Hepatocyte (in vitro differentiated cells): ENCODE results near the gene LCORL. TPM values are rescaled to one million over a fixed set of nuclear protein-coding genes. Genes with fewer than 3 reads are reported as not detected.

Experiments used
- DNase-seq: peaks from one replicate; pipeline ENCODE4 v3.0.0-alpha.2; 2016; ENCODE audit warnings: low spot score
- H2AFZ ChIP-seq: fragments of 200-600 bp; sonication (generic); 2 replicates; pipeline ENCODE4 v1.6.0; 2016; ENCODE audit warnings: antibody characterized with exemption, mild to moderate bottlenecking
- H3K27ac ChIP-seq: fragments of 200-600 bp; sonication (generic); 2 replicates; pipeline ENCODE4 v1.5.1; 2016; ENCODE audit warnings: mild to moderate bottlenecking
- H3K27me3 ChIP-seq: fragments of 200-600 bp; sonication (generic); 2 replicates; pipeline ENCODE4 v1.6.1; 2016
- H3K36me3 ChIP-seq: fragments of 200-600 bp; sonication (generic); replicated peaks from 2 replicates; pipeline ENCODE4 v1.5.1; 2016; ENCODE audit warnings: low read depth; ENCODE audit not compliant: insufficient read depth
- H3K4me1 ChIP-seq: fragments of 200-600 bp; sonication (generic); 2 replicates; pipeline ENCODE4 v1.5.1; 2016; ENCODE audit warnings: mild to moderate bottlenecking, moderate library complexity; ENCODE audit not compliant: insufficient read depth
- H3K4me2 ChIP-seq: fragments of 200-600 bp; sonication (generic); 2 replicates; pipeline ENCODE4 v1.6.0; 2016
- H3K4me3 ChIP-seq: fragments of 200-600 bp; sonication (generic); 2 replicates; pipeline ENCODE4 v1.5.1; 2016; ENCODE audit warnings: mild to moderate bottlenecking
- H3K79me2 ChIP-seq: fragments of 200-600 bp; sonication (generic); 2 replicates; pipeline ENCODE4 v1.6.0; 2017; ENCODE audit warnings: mild to moderate bottlenecking
- H3K9me2 ChIP-seq: fragments of 200-600 bp; sonication (generic); replicated peaks from 2 replicates; pipeline ENCODE4 v1.6.0; 2017; ENCODE audit warnings: mild to moderate bottlenecking; ENCODE audit not compliant: insufficient read depth
- H3K9me3 ChIP-seq: fragments of 200-600 bp; sonication (generic); 2 replicates; pipeline ENCODE4 v1.5.1; 2016; ENCODE audit warnings: low read depth, mild to moderate bottlenecking
- H4K20me1 ChIP-seq: fragments of 200-600 bp; sonication (generic); 2 replicates; pipeline ENCODE4 v1.6.0; 2016; ENCODE audit warnings: mild to moderate bottlenecking; ENCODE audit not compliant: insufficient read depth, poor library complexity, severe bottlenecking
- CTCF ChIP-seq: fragments of 200-600 bp; sonication (generic); IDR thresholded peaks from 2 replicates; pipeline ENCODE4 v1.5.1; 2016; ENCODE audit warnings: antibody characterized with exemption, mild to moderate bottlenecking; ENCODE audit not compliant: poor library complexity
- EZH2 ChIP-seq: fragments of 200-600 bp; sonication (generic); IDR thresholded peaks from 2 replicates; pipeline ENCODE4 v1.6.1; 2016; ENCODE audit warnings: antibody characterized with exemption, mild to moderate bottlenecking, borderline replicate concordance
- EZH2phosphoT487 ChIP-seq: fragments of 200-600 bp; sonication (generic); IDR thresholded peaks from one replicate; pipeline ENCODE4 v1.6.1; 2018; ENCODE audit warnings: antibody characterized with exemption, mild to moderate bottlenecking, low read depth, moderate library complexity; ENCODE audit not compliant: unreplicated experiment, severe bottlenecking
- WGBS: methylation state at CpG from one replicate; pipeline ENCODE4 v1.1.6; 2016; ENCODE audit warnings: low lambda C conversion rate; ENCODE audit errors: missing lambda C conversion rate; 5-methylcytosine and 5-hydroxymethylcytosine counted together
- polyA plus RNA-seq: library from polyadenylated mRNA; unstranded; fragments of >200 nt; fragmentation: Nextera tagmentation; extraction: Ambion mirVana; gene quantifications from 2 replicates; pipeline ENCODE4 v1.2.1, GENCODE V29; 2016
- total RNA-seq: library from RNA; depleted of rRNA; stranded (reverse); fragments of >200 nt; gene quantifications from 2 replicates; pipeline ENCODE4 v1.2.3, GENCODE V29; 2014

Gene LCORL
- total and polyA plus RNA-seq, 2 experiments from 2014 or later = 9.4 to 19.6 TPM

GRCh38 chr4:17794730-17795129, 226.8 kb downstream of the LCORL start:
- H3K79me2 ChIP-seq = no peaks in the 10 kb centered on the region
- TF ChIP-seq CTCF (no peak), EZH2 (no peak), EZH2phosphoT487 (no peak)
- WGBS = 88% methylated on average over 1 of the region's 1 CpG
- H3K27me3 ChIP-seq = no peaks in the 10 kb centered on the region
- H3K36me3 ChIP-seq = no peaks in the 10 kb centered on the region
- no peak overlapping the region for H3K4me3 ChIP-seq
- no peaks in the 10 kb centered on the region for H4K20me1 ChIP-seq
- H3K4me1 ChIP-seq = no peaks in the 10 kb centered on the region
- no peaks in the 10 kb centered on the region for H3K9me2 ChIP-seq
- no peaks in the 10 kb centered on the region for H3K9me3 ChIP-seq
- DNase-seq = no peak
- H3K27ac ChIP-seq = no peak overlapping the region
- no peak overlapping the region for H2AFZ ChIP-seq
- no peak overlapping the region for H3K4me2 ChIP-seq

Other genes with a start within 250 kb of the LCORL start
- gene FAM184B, start 240.1 kb downstream of the LCORL start, total RNA-seq = not detected in 2 replicates
- gene FAM184B, start 240.1 kb downstream of the LCORL start, polyA plus RNA-seq = not detected in 2 replicates
- 23.3 and 28.8 TPM in 2 replicates for gene DCAF16, start 211.0 kb downstream of the LCORL start, total RNA-seq
- gene DCAF16, start 211.0 kb downstream of the LCORL start, polyA plus RNA-seq = 11.9 and 14.6 TPM in 2 replicates
- 10.4 and 11.9 TPM in 2 replicates for gene NCAPG, start 210.8 kb downstream of the LCORL start, total RNA-seq
- gene NCAPG, start 210.8 kb downstream of the LCORL start, polyA plus RNA-seq = 3.3 and 4.7 TPM in 2 replicates